ENCODE results near the gene KAT6B.

- TF ChIP-seq CTCF (IDR thresholded peaks at IDR 0.05) (no peak), EZH2 (IDR thresholded peaks at IDR 0.05; ENCODE audit: borderline replicate concordance, insufficient read depth, low read depth, low read length, poor library complexity, severe bottlenecking) (no peak)
These were observed 239.9 kb downstream of the KAT6B start for GRCh38 chr10:75066271-75066670.
